IMR-90 (cell line): ENCODE measurements around the gene FAM210B. TPM values are rescaled to one million over a fixed set of nuclear protein-coding genes. Genes with fewer than 3 reads are reported as not detected.

Source experiments
- ATAC-seq: fragments of 200-7000 bp; cut with Tn5 transposase; 2 replicates; pipeline ENCODE4 v1.9.1; 2020; ENCODE audit warnings: low read depth, mild to moderate bottlenecking, moderate library complexity
- BruUV-seq: library from RNA; stranded (reverse); fragments of 400-500 nt; replicated peaks from 2 replicates; lab custom pipeline; 2021; lab: Mats Ljungman, UMichigan
- CTCF ChIA-PET: fragments of 300-600 bp; formaldehyde crosslinking; extraction: SDS; loops from one replicate; lab custom pipeline; 2021; ENCODE audit warnings: antibody characterized with exemption; lab: Yijun Ruan, JAX
- POLR2A ChIA-PET: fragments of 300-600 bp; sonication (Branson Sonifier 250); formaldehyde crosslinking; loops from one replicate; lab custom pipeline; 2022; ENCODE audit warnings: antibody characterized with exemption; ENCODE audit not compliant: unreplicated experiment; lab: Charles Lee
- DNase-seq: peaks from one replicate; pipeline ENCODE4 v3.0.0; 2013
- H2AFZ ChIP-seq: replicated peaks from 2 replicates; pipeline ENCODE3; 2013; ENCODE audit warnings: low read length, mild to moderate bottlenecking; ENCODE audit not compliant: poor library complexity
- H2AK5ac ChIP-seq: 2 replicates; pipeline ENCODE4 v1.6.1; 2013; ENCODE audit warnings: low read depth, low read length, inconsistent platforms
- H2AK9ac ChIP-seq: replicated peaks from 2 replicates; pipeline ENCODE3; 2013; ENCODE audit warnings: mild to moderate bottlenecking, low read depth, low read length, moderate library complexity; ENCODE audit not compliant: poor library complexity
- H2BK120ac ChIP-seq: 2 replicates; pipeline ENCODE4 v1.6.1; 2013; ENCODE audit warnings: low read depth, low read length, inconsistent platforms
- H2BK15ac ChIP-seq: 3 replicates; pipeline ENCODE4 v1.6.1; 2013; ENCODE audit warnings: low read depth, low read length, inconsistent platforms
- H2BK20ac ChIP-seq: 2 replicates; pipeline ENCODE4 v1.6.1; 2013; ENCODE audit warnings: low read depth, mild to moderate bottlenecking, inconsistent platforms, low read length, moderate library complexity
- H2BK5ac ChIP-seq: 2 replicates; pipeline ENCODE4 v1.6.1; 2013; ENCODE audit warnings: mild to moderate bottlenecking, low read depth, low read length, inconsistent platforms; ENCODE audit not compliant: poor library complexity, severe bottlenecking
- H3K14ac ChIP-seq: replicated peaks from 2 replicates; pipeline ENCODE4 v1.6.1; 2013; ENCODE audit warnings: low read depth, low read length, inconsistent platforms
- H3K18ac ChIP-seq: 2 replicates; pipeline ENCODE4 v1.6.1; 2013; ENCODE audit warnings: low read depth, low read length, control low read depth
- H3K23ac ChIP-seq: 2 replicates; pipeline ENCODE4 v1.6.1; 2013; ENCODE audit warnings: low read depth, low read length, inconsistent platforms
- H3K27ac ChIP-seq: 2 replicates; pipeline ENCODE4 v1.5.1; 2013; ENCODE audit warnings: mild to moderate bottlenecking, control low read depth, low read length; ENCODE audit not compliant: insufficient read depth
- H3K27me3 ChIP-seq: 2 replicates; pipeline ENCODE4 v1.6.1; 2013; ENCODE audit warnings: low read length; ENCODE audit not compliant: control insufficient read depth, insufficient read depth
- H3K36me3 ChIP-seq: 2 replicates; pipeline ENCODE4 v1.6.1; 2013; ENCODE audit warnings: low read length, mixed read lengths; ENCODE audit not compliant: control insufficient read depth, insufficient read depth
- H3K4ac ChIP-seq: 2 replicates; pipeline ENCODE4 v1.6.1; 2013; ENCODE audit warnings: low read depth, low read length, inconsistent platforms
- H3K4me1 ChIP-seq: 2 replicates; pipeline ENCODE4 v1.6.1; 2013; ENCODE audit warnings: low read length, mixed read lengths; ENCODE audit not compliant: control insufficient read depth, insufficient read depth
- H3K4me2 ChIP-seq: 2 replicates; pipeline ENCODE4 v1.6.1; 2013; ENCODE audit warnings: low read depth, mild to moderate bottlenecking, control low read depth, low read length, moderate library complexity
- H3K4me3 ChIP-seq: 2 replicates; pipeline ENCODE4 v1.5.1; 2013; ENCODE audit warnings: low read depth, mild to moderate bottlenecking, control low read depth, low read length, moderate library complexity; ENCODE audit not compliant: insufficient read depth
- H3K56ac ChIP-seq: 2 replicates; pipeline ENCODE4 v1.6.1; 2013; ENCODE audit warnings: low read length, inconsistent platforms; ENCODE audit not compliant: insufficient read depth; ENCODE audit errors: extremely low read depth
- H3K79me1 ChIP-seq, 2 experiments: 2 replicates each; pipeline ENCODE4 v1.6.1; 2013; ENCODE audit warnings: low read length in 2 of 2, inconsistent platforms in 1 of 2, low read depth in 1 of 2
- H3K9ac ChIP-seq: 2 replicates; pipeline ENCODE4 v1.6.1; 2013; ENCODE audit warnings: low read depth, low read length, control low read depth
- H3K9me1 ChIP-seq: 2 replicates; pipeline ENCODE4 v1.6.1; 2013; ENCODE audit warnings: low read length, inconsistent platforms; ENCODE audit not compliant: insufficient read depth
- H3K9me3 ChIP-seq: 2 replicates; pipeline ENCODE4 v1.6.1; 2013; ENCODE audit warnings: low read length; ENCODE audit not compliant: control insufficient read depth, insufficient read depth
- H4K20me1 ChIP-seq: 2 replicates; pipeline ENCODE4 v1.6.1; 2013; ENCODE audit warnings: low read length, inconsistent platforms; ENCODE audit not compliant: insufficient read depth
- H4K5ac ChIP-seq: 2 replicates; pipeline ENCODE4 v1.6.1; 2013; ENCODE audit warnings: mild to moderate bottlenecking, low read depth, low read length, control low read depth
- H4K8ac ChIP-seq, 2 experiments: 2 replicates each; pipeline ENCODE4 v1.6.1; 2013; ENCODE audit warnings: low read depth in 2 of 2, low read length in 2 of 2, control low read depth in 1 of 2, inconsistent platforms in 1 of 2
- H4K91ac ChIP-seq: 2 replicates; pipeline ENCODE4 v1.6.1; 2013; ENCODE audit warnings: low read depth, low read length, inconsistent platforms; ENCODE audit not compliant: insufficient read depth
- BHLHE40 ChIP-seq: fragments of 150-350 bp; IDR thresholded peaks from 2 replicates; pipeline ENCODE4 v1.6.1; 2016; ENCODE audit warnings: mild to moderate bottlenecking, low read depth, low read length
- CEBPB ChIP-seq: IDR thresholded peaks from 2 replicates; pipeline ENCODE4 v1.6.1; 2012; ENCODE audit warnings: low read depth, low read length, improper control_type of control experiment
- CHD1 ChIP-seq: IDR thresholded peaks from 2 replicates; pipeline ENCODE4 v1.6.1; 2012; ENCODE audit warnings: low read depth, low read length, improper control_type of control experiment
- FOS ChIP-seq: fragments of 150-350 bp; IDR thresholded peaks from 2 replicates; pipeline ENCODE4 v1.6.1; 2016; ENCODE audit warnings: low read depth, low read length
- MAFK ChIP-seq: IDR thresholded peaks from 2 replicates; pipeline ENCODE4 v1.6.1; 2012; ENCODE audit warnings: low read depth, low read length, improper control_type of control experiment
- MAZ ChIP-seq: IDR thresholded peaks from 2 replicates; pipeline ENCODE4 v1.6.1; 2012; ENCODE audit warnings: low read depth, mild to moderate bottlenecking, low read length, improper control_type of control experiment, moderate library complexity, borderline replicate concordance
- MXI1 ChIP-seq: IDR thresholded peaks from 2 replicates; pipeline ENCODE4 v1.6.1; 2012; ENCODE audit warnings: low read depth, mild to moderate bottlenecking, low read length, moderate library complexity, borderline replicate concordance
- NFE2L2 ChIP-seq: fragments of 150-350 bp; IDR thresholded peaks from 2 replicates; pipeline ENCODE4 v1.6.1; 2016; ENCODE audit warnings: low read depth, mild to moderate bottlenecking, low read length
- POLR2A ChIP-seq: IDR thresholded peaks from 2 replicates; pipeline ENCODE4 v1.6.1; 2012; ENCODE audit warnings: mild to moderate bottlenecking, low read depth, low read length
- RAD21 ChIP-seq: IDR thresholded peaks from 2 replicates; pipeline ENCODE4 v1.6.1; 2012; ENCODE audit warnings: low read length, improper control_type of control experiment
- RCOR1 ChIP-seq: IDR thresholded peaks from 2 replicates; pipeline ENCODE4 v1.6.1; 2012; ENCODE audit warnings: mild to moderate bottlenecking, low read length, improper control_type of control experiment; ENCODE audit not compliant: insufficient replicate concordance
- RFX5 ChIP-seq: IDR thresholded peaks from 2 replicates; pipeline ENCODE4 v1.8.0; 2012; ENCODE audit warnings: low read depth, mild to moderate bottlenecking, low read length, moderate library complexity
- SMC3 ChIP-seq: fragments of 150-350 bp; IDR thresholded peaks from 2 replicates; pipeline ENCODE4 v1.6.1; 2016; ENCODE audit warnings: low read depth, mild to moderate bottlenecking, antibody characterized with exemption, low read length, moderate library complexity
- WGBS, 2 experiments: methylation state at CpG; one replicate each; pipeline versions ENCODE4 v1.1.5 to v1.1.7; 2013; ENCODE audit warnings: missing lambda C conversion rate in 2 of 2; ENCODE audit not compliant: insufficient read length in 1 of 2; ENCODE audit errors: extremely low coverage in 2 of 2; 5-methylcytosine and 5-hydroxymethylcytosine counted together
- dilution Hi-C: fragments of 300-500 bp; cut with HindIII; formaldehyde crosslinking; loops from one replicate; pipeline ENCODE4 v1.14.3; 2018; ENCODE audit warnings: low sequenced_read_pairs; ENCODE audit not compliant: unreplicated experiment
- in situ Hi-C: fragments of 300-500 bp; cut with MboI; formaldehyde crosslinking; loops from 3 replicates; pipeline ENCODE4 v1.14.3; 2019; ENCODE audit warnings: low sequenced_read_pairs, inconsistent platforms, mixed read lengths
- intact Hi-C: fragments of 100-400 bp; cut with micrococcal nuclease; formaldehyde crosslinking; loops from 2 replicates; pipeline ENCODE4 v1.10.0; 2022
- polyA plus RNA-seq, 3 experiments: library from polyadenylated mRNA; depleted of rRNA; stranded (reverse); fragments of >200 nt; gene quantifications; 2 replicates each; pipeline ENCODE4 v1.2.3, GENCODE V29; 2012; ENCODE audit warnings: low replicate concordance in 1 of 3
- total RNA-seq: library from RNA; depleted of rRNA; stranded (reverse); fragments of >200 nt; gene quantifications from 2 replicates; pipeline ENCODE4 v1.2.3, GENCODE V29; 2012
- TF ChIP-seq, protein P1 (sequence below): conservative IDR thresholded peaks from 2 replicates; pipeline ENCODE4 v1.5.1; 2012; ENCODE audit warnings: mild to moderate bottlenecking, low read depth, low read length, improper control_type of control experiment
- TF ChIP-seq, protein P2 (sequence below): fragments of 150-350 bp; IDR thresholded peaks from 2 replicates; pipeline ENCODE4 v1.6.1; 2017; ENCODE audit warnings: mild to moderate bottlenecking, antibody characterized with exemption, low read length, low read depth
- TF ChIP-seq, protein P3 (sequence below): fragments of 150-350 bp; IDR thresholded peaks from 2 replicates; pipeline ENCODE4 v1.6.1; 2016; ENCODE audit warnings: low read depth, mild to moderate bottlenecking, low read length, moderate library complexity, borderline replicate concordance

FAM210B gene
- total and polyA plus RNA-seq, 2 of the 4 experiments (the other 2 are of a cell fraction): 29.5 to 45.0 TPM

DNA sequence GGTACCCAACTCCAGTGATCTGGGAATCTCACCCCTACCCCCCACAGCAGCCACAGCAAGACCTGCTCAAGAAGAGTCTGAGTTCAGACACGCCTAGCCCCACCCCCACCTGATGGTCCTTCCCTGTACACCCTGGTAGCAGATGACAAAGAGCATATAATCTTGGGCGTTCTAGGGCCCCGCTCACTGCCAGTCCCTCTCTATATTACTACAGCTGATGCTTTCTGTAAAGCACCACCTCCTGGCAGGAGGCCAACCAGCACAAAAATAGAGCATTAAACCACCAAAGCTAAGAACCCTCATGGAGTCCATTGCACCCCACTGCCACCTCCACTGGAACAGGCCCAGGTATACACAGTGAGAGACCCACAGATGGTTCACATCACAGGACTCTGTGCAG lies 42.3 kb upstream of the FAM210B start:
- 52% methylated on average over 2 of the region's 3 CpGs; no CpG with 5 or more reads in 1 of the 2 experiments for WGBS, 2 experiments
- H3K14ac ChIP-seq: no peak overlapping the region
- H3K4me1 ChIP-seq: no peaks in the 10 kb centered on the region
- H3K4me2 ChIP-seq: no peak overlapping the region
- in situ Hi-C loops (no loop called here), intact Hi-C loops (no loop called here), dilution Hi-C loops (no loop called here)
- no peaks in the 10 kb centered on the region for H3K27me3 ChIP-seq
- H3K4ac ChIP-seq: no peak overlapping the region
- DNase-seq (no peak), ATAC-seq (no peak)
- H2AFZ ChIP-seq: no peak overlapping the region
- BruUV-seq: no TSS peak
- H3K9me1 ChIP-seq: no peaks in the 10 kb centered on the region
- no peak overlapping the region for H3K56ac ChIP-seq
- ChIA-PET CTCF (no interaction called here), POLR2A (no interaction called here)
- no peaks in the 10 kb centered on the region for H3K36me3 ChIP-seq
- no peaks in the 10 kb centered on the region for H3K9me3 ChIP-seq
- no peak overlapping the region for H2BK120ac ChIP-seq
- H2BK20ac ChIP-seq: no peak overlapping the region
- H2AK9ac ChIP-seq: no peak overlapping the region
- H2AK5ac ChIP-seq: no peak overlapping the region
- no peaks in the 10 kb centered on the region for H4K20me1 ChIP-seq
- H3K4me3 ChIP-seq: no peak overlapping the region
- no peak overlapping the region for H2BK15ac ChIP-seq
- H3K23ac ChIP-seq: no peak overlapping the region
- H3K27ac ChIP-seq: no peak overlapping the region
- H3K18ac ChIP-seq: no peak overlapping the region
- no peak overlapping the region for H2BK5ac ChIP-seq
- no peak overlapping the region for H3K9ac ChIP-seq
- TF ChIP-seq RFX5 (no peak), SMC3 (no peak), MAFK (no peak), RAD21 (no peak), MXI1 (no peak), CHD1 (no peak), POLR2A (no peak), BHLHE40 (no peak), NFE2L2 (no peak), FOS (no peak), CEBPB (no peak), MAZ (no peak), RCOR1 (no peak)
- TF ChIP-seq, protein P1, sequence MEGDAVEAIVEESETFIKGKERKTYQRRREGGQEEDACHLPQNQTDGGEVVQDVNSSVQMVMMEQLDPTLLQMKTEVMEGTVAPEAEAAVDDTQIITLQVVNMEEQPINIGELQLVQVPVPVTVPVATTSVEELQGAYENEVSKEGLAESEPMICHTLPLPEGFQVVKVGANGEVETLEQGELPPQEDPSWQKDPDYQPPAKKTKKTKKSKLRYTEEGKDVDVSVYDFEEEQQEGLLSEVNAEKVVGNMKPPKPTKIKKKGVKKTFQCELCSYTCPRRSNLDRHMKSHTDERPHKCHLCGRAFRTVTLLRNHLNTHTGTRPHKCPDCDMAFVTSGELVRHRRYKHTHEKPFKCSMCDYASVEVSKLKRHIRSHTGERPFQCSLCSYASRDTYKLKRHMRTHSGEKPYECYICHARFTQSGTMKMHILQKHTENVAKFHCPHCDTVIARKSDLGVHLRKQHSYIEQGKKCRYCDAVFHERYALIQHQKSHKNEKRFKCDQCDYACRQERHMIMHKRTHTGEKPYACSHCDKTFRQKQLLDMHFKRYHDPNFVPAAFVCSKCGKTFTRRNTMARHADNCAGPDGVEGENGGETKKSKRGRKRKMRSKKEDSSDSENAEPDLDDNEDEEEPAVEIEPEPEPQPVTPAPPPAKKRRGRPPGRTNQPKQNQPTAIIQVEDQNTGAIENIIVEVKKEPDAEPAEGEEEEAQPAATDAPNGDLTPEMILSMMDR: no peak
- TF ChIP-seq, protein P2, sequence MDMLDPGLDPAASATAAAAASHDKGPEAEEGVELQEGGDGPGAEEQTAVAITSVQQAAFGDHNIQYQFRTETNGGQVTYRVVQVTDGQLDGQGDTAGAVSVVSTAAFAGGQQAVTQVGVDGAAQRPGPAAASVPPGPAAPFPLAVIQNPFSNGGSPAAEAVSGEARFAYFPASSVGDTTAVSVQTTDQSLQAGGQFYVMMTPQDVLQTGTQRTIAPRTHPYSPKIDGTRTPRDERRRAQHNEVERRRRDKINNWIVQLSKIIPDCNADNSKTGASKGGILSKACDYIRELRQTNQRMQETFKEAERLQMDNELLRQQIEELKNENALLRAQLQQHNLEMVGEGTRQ: no peak
- TF ChIP-seq, protein P3, sequence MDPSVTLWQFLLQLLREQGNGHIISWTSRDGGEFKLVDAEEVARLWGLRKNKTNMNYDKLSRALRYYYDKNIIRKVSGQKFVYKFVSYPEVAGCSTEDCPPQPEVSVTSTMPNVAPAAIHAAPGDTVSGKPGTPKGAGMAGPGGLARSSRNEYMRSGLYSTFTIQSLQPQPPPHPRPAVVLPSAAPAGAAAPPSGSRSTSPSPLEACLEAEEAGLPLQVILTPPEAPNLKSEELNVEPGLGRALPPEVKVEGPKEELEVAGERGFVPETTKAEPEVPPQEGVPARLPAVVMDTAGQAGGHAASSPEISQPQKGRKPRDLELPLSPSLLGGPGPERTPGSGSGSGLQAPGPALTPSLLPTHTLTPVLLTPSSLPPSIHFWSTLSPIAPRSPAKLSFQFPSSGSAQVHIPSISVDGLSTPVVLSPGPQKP: no peak
- H4K91ac ChIP-seq: no peak overlapping the region
- H3K79me1 ChIP-seq: no peaks in the 10 kb centered on the region
- H4K5ac ChIP-seq: no peak overlapping the region
- H4K8ac ChIP-seq: no peak overlapping the region
